Stimulated activated CD4-positive, alpha-beta T cell treated with anti-CD3 and anti-CD28 coated beads, Interleukin-15, amount 100 ng/mL, for 24 hours (primary cell): ENCODE results near the gene TBC1D22A.

ENCODE experiments used
- DNase-seq: peaks from one replicate; pipeline ENCODE4 v3.0.0-alpha.2; 2020

The TBC1D22A gene

GRCh38 chr22:47197773-47198500 lies 435.5 kb downstream of the TBC1D22A start:
- no peak for DNase-seq

DNA sequence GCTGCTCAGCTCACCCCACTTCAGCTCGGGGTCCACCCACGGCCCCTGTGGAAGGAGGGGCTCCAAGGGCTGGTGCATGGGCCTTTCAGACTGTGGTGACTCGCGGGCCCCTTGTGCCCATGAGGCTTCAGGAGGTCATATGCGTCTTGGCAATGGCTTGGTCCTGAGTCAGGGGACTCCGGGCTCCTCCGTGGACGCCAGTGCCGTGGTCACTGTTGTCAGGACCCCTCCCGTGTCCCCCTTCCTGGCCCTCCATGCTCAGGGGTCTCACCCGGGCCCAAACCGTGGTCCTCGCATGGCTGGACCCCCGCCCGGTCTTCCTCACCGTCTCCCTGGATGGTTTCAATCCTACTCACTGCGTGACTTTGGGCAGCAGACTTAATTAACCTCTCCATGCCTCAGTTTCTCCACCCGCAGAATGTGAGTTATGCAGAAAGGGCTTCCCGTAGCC lies 436.4 kb downstream of the TBC1D22A start:
- DNase-seq = no peak

DNA sequence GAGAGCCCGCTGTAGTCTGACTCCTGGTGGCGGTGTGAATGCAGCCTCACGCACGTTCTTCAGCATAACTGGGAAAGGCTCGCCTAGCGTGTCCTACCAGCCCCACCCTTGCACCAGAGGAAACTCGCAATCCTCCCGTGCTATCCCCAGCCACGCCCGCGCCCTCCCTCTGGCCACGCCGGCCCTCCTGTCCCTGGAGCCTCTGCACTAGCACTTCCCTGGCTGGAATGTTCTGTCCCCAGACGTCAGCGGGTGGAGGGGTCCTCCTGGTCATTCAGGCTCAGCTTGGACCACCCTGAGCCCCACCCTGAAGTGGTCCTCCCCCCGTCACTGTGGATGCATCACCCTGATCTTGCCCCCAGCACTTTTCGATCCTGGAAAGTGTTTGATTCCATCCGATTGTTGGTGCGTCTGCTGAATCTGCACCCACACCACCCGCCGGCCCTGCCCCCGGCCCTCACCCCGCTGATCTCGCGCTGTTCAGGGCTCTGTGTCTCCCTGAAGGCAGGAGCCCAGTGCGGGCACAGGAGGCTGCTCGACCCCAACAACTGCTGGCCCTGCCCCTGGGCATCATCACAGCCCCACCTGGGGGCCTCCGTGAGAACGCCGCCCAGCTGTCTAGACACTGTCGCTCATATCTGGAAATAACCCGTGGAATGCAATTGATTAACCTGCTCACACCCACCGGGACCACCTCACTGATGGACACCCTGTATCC lies 437.0 kb downstream of the TBC1D22A start:
- DNase-seq = no peak

DNA sequence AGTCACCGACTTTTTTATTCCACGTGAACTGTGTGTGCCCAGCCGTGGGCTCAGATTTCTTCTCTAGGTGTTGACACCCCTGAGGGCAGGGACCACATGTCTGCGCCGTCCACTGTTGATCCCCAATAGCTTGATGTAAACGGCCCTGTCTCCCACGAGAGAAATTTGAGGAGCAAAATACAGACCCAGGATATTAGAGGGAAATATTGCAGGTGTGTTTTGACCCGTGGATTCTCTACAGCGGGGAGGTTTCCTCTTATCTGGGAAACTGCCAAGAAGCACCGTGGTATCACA lies 437.5 kb downstream of the TBC1D22A start:
- DNase-seq = no peak

- DNase-seq = no peak
These were observed 438.0 kb downstream of the TBC1D22A start for GRCh38 chr22:47200273-47201051.

GRCh38 chr22:47201186-47201995 lies 438.9 kb downstream of the TBC1D22A start:
- DNase-seq = no peak

DNA sequence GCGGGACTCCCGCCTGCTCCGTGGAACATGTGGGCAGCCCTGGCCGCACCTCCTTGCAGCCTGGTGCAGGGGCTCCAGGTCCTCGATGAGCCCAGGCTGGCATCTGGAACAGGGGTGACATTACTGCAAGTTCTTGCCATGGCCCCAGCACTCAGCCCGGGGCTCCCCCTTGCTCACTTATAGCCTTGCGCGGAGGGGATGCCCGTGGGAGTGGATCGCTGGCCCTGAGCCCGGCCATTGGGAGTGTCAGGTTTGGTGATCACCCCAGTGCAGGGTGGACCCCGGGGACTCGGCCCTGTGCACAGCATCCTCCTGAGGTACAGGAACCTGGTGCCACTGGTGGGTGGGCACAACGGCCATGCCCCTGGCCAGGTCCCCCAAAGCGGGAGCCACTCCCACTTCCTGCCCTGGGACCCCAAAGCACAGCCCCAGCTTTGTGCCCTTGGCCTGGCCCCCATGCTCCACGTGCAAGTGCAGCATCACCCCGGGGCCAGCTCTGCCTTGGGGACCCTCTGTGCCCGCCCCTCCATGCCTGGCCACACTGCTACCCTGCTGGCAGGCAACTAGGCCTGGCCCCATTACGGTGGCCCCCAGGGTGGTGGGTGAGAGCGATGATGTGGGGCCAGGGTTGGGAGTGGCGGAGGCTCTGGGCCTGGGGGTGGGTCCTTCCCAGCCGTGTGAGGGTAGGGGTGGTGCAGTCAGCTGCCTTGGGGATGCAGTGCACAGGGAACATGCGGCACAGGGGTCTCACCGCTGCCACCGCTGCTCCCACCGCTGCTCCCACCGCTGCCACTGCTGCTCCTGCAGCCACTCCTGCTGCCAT lies 439.8 kb downstream of the TBC1D22A start:
- no peak for DNase-seq

DNA sequence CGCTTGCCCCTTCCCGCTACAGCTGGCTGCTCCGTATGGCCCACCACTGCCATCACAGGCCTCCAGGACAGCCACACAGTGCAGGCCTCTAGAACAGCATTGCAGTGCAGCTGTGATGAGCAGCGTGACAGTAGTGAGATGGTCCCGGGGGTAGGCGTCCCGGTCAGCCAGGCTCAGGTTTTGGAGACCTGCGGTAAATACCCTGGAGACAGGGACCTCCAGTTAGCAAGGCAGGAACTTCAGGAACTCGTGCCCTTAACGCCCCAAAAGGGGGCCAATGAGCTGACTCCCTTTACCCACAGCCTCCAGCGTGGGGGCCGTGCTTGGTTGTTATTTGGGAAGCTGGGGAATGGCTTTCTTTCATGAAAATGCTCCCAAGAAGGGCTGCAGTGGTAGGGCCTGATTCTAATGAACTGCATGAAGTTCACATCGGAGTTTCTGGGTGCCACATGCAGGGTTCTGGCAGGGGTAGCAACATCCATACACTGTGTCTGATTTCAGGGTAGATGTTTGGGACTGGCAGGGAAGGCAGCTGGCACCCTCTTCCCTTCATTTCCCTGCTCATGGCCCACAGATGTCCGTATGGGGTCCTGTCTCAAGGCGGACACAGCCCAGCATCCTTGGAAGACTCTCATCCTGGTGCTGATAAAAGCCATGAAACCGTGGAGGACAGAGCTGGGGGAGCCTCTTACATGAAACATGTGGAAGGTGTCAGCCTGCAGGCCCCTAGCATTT lies 440.5 kb downstream of the TBC1D22A start:
- no peak for DNase-seq

GRCh38 chr22:47203554-47203991 lies 441.1 kb downstream of the TBC1D22A start:
- no peak for DNase-seq

DNA sequence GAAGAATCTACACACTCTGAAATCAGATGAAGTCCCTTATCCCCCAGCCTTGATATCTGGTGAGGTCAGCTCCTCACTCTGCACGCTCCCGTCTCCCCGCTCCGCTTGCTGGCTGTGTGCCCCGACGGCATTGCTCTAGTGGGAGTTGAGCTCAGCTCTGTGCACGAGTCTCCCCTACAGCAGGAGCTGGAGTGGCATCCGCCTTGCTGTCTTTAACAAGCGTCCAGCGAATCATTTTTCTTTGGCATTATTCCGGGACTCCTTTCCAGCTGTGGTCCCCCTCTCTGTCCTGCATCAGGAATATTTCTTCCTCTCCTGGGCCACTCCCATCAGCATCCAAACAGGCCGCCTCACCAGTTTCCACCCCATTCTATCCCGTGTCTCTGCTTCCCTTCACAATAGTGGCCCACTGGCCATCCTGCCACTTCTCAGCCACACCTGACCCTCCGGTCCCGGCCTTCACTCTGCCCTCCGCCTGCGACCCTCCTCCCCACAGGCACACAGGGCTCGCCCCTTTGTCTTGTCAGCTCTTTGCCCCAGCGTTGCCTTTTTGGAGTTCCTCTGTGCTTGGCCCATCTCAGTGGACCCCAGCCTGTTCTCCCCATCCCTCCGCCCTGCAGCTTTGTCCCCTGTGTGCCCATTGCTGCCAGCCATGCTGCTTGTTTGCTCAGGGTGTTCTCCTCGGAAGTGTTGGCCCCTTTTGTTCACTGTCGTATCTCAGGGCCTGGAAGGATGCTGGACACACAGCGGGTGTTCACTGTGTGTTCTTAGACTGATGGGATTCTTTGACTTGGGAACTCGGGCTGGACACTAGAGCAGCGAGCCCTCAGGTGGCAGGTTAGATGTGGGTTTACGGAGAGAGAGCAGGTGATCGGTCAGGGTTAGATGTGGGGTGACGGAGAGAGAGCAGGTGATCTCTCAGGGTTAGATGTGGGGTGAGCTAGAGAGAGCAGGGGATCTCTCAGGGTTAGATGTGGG lies 441.8 kb downstream of the TBC1D22A start:
- no peak for DNase-seq

- DNase-seq = no peak
These were observed 442.6 kb downstream of the TBC1D22A start for GRCh38 chr22:47205081-47205491.

- DNase-seq = no peak
These were observed 443.1 kb downstream of the TBC1D22A start for GRCh38 chr22:47205554-47205953.

DNA sequence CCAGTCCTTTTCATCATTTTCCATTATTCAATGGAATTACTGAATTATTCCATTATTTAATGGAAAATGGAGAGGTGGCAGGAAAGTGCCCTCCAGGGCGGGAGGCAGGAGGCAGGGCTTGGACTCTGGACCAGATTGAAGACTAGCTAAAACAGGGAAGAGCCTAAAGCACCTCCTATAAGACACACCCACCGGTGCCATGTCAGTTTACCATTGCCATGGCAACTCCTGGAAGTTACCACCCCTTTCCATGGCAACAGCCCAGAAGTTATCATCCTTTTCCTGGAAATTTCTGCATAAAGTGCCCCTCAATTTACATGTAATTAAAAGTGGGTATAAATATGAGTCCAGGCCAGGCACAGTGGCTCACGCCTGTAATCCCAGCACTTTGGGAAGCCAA lies 443.7 kb downstream of the TBC1D22A start:
- no peak for DNase-seq

DNA sequence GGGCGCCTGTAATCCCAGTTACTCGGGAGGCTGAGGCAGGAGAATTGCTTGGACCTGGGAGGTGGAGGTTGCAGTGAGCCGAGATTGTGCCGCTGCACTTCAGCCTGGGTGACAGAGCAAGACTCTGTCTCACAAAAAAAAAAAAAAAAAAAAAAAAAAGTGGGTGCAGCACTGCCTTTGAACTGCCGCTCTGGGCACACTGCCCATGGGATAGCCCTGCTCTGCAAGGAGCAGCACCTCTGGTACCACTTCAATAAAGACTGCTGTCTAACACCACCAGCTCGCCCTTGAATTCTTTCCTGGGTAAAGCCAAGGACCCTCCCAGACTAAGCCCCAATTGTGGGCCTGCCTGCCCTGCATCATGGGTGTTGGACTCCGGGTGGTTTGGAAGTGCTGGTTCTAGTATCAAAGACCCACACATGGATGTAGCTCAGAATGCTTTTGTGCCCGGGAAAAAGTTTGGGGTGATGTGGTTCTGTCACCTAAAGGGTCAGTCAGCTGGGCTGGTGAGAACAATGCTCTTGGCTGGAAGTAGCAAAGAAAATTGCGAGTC lies 444.3 kb downstream of the TBC1D22A start:
- DNase-seq = no peak

- no peak for DNase-seq
These were observed 444.9 kb downstream of the TBC1D22A start for GRCh38 chr22:47207387-47207786.

- no peak for DNase-seq
These were observed 445.6 kb downstream of the TBC1D22A start for GRCh38 chr22:47207846-47208554.

DNA sequence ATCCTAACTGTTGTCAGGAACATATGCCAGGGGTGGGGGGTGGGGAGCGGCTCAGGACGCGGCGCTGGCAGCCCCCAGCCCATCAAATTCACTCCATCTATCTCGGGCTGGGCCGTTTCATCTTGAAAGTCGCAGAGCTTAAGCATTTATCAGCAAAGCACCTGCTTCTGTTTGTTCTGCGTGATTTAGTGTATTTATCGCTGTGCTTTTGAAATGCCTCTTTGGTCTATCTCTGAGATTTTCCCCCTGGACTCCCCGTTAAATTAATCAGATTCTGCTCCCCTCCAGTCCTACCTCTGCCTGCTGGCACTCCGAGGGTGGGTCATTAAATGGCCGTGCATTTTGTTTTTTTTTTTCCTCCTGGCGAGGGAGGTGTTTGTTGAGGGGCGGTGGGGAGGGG lies 446.2 kb downstream of the TBC1D22A start:
- no peak for DNase-seq

GRCh38 chr22:47209040-47209514 lies 446.6 kb downstream of the TBC1D22A start:
- no peak for DNase-seq

- no peak for DNase-seq
These were observed 447.1 kb downstream of the TBC1D22A start for GRCh38 chr22:47209547-47210023.
